IMR-90 (cell line): Measurements from ENCODE around the gene MAGI2. TPM values are rescaled to one million over a fixed set of nuclear protein-coding genes. Genes with fewer than 3 reads are reported as not detected.

ENCODE experiments used
- ATAC-seq: fragments of 200-7000 bp; cut with Tn5 transposase; 2 replicates; pipeline ENCODE4 v1.9.1; 2020; ENCODE audit warnings: low read depth, mild to moderate bottlenecking, moderate library complexity
- BruUV-seq: library from RNA; stranded (reverse); fragments of 400-500 nt; replicated peaks from 2 replicates; lab custom pipeline; 2021; lab: Mats Ljungman, UMichigan
- CTCF ChIA-PET: fragments of 300-600 bp; formaldehyde crosslinking; extraction: SDS; loops from one replicate; lab custom pipeline; 2021; ENCODE audit warnings: antibody characterized with exemption; lab: Yijun Ruan, JAX
- POLR2A ChIA-PET: fragments of 300-600 bp; sonication (Branson Sonifier 250); formaldehyde crosslinking; loops from one replicate; lab custom pipeline; 2022; ENCODE audit warnings: antibody characterized with exemption; ENCODE audit not compliant: unreplicated experiment; lab: Charles Lee
- DNase-seq: peaks from one replicate; pipeline ENCODE4 v3.0.0; 2013
- H2AFZ ChIP-seq: replicated peaks from 2 replicates; pipeline ENCODE3; 2013; ENCODE audit warnings: low read length, mild to moderate bottlenecking; ENCODE audit not compliant: poor library complexity
- H2AK5ac ChIP-seq: 2 replicates; pipeline ENCODE4 v1.6.1; 2013; ENCODE audit warnings: low read depth, low read length, inconsistent platforms
- H2AK9ac ChIP-seq: replicated peaks from 2 replicates; pipeline ENCODE3; 2013; ENCODE audit warnings: mild to moderate bottlenecking, low read depth, low read length, moderate library complexity; ENCODE audit not compliant: poor library complexity
- H2BK120ac ChIP-seq: 2 replicates; pipeline ENCODE4 v1.6.1; 2013; ENCODE audit warnings: low read depth, low read length, inconsistent platforms
- H2BK15ac ChIP-seq: 3 replicates; pipeline ENCODE4 v1.6.1; 2013; ENCODE audit warnings: low read depth, low read length, inconsistent platforms
- H2BK20ac ChIP-seq: 2 replicates; pipeline ENCODE4 v1.6.1; 2013; ENCODE audit warnings: low read depth, mild to moderate bottlenecking, inconsistent platforms, low read length, moderate library complexity
- H2BK5ac ChIP-seq: 2 replicates; pipeline ENCODE4 v1.6.1; 2013; ENCODE audit warnings: mild to moderate bottlenecking, low read depth, low read length, inconsistent platforms; ENCODE audit not compliant: poor library complexity, severe bottlenecking
- H3K14ac ChIP-seq: replicated peaks from 2 replicates; pipeline ENCODE4 v1.6.1; 2013; ENCODE audit warnings: low read depth, low read length, inconsistent platforms
- H3K18ac ChIP-seq: 2 replicates; pipeline ENCODE4 v1.6.1; 2013; ENCODE audit warnings: low read depth, low read length, control low read depth
- H3K23ac ChIP-seq: 2 replicates; pipeline ENCODE4 v1.6.1; 2013; ENCODE audit warnings: low read depth, low read length, inconsistent platforms
- H3K27ac ChIP-seq: 2 replicates; pipeline ENCODE4 v1.5.1; 2013; ENCODE audit warnings: mild to moderate bottlenecking, control low read depth, low read length; ENCODE audit not compliant: insufficient read depth
- H3K27me3 ChIP-seq: 2 replicates; pipeline ENCODE4 v1.6.1; 2013; ENCODE audit warnings: low read length; ENCODE audit not compliant: control insufficient read depth, insufficient read depth
- H3K36me3 ChIP-seq: 2 replicates; pipeline ENCODE4 v1.6.1; 2013; ENCODE audit warnings: low read length, mixed read lengths; ENCODE audit not compliant: control insufficient read depth, insufficient read depth
- H3K4ac ChIP-seq: 2 replicates; pipeline ENCODE4 v1.6.1; 2013; ENCODE audit warnings: low read depth, low read length, inconsistent platforms
- H3K4me1 ChIP-seq: 2 replicates; pipeline ENCODE4 v1.6.1; 2013; ENCODE audit warnings: low read length, mixed read lengths; ENCODE audit not compliant: control insufficient read depth, insufficient read depth
- H3K4me2 ChIP-seq: 2 replicates; pipeline ENCODE4 v1.6.1; 2013; ENCODE audit warnings: low read depth, mild to moderate bottlenecking, control low read depth, low read length, moderate library complexity
- H3K4me3 ChIP-seq: 2 replicates; pipeline ENCODE4 v1.5.1; 2013; ENCODE audit warnings: low read depth, mild to moderate bottlenecking, control low read depth, low read length, moderate library complexity; ENCODE audit not compliant: insufficient read depth
- H3K56ac ChIP-seq: 2 replicates; pipeline ENCODE4 v1.6.1; 2013; ENCODE audit warnings: low read length, inconsistent platforms; ENCODE audit not compliant: insufficient read depth; ENCODE audit errors: extremely low read depth
- H3K79me1 ChIP-seq, 2 experiments: 2 replicates each; pipeline ENCODE4 v1.6.1; 2013; ENCODE audit warnings: low read length in 2 of 2, inconsistent platforms in 1 of 2, low read depth in 1 of 2
- H3K9ac ChIP-seq: 2 replicates; pipeline ENCODE4 v1.6.1; 2013; ENCODE audit warnings: low read depth, low read length, control low read depth
- H3K9me1 ChIP-seq: 2 replicates; pipeline ENCODE4 v1.6.1; 2013; ENCODE audit warnings: low read length, inconsistent platforms; ENCODE audit not compliant: insufficient read depth
- H3K9me3 ChIP-seq: 2 replicates; pipeline ENCODE4 v1.6.1; 2013; ENCODE audit warnings: low read length; ENCODE audit not compliant: control insufficient read depth, insufficient read depth
- H4K20me1 ChIP-seq: 2 replicates; pipeline ENCODE4 v1.6.1; 2013; ENCODE audit warnings: low read length, inconsistent platforms; ENCODE audit not compliant: insufficient read depth
- H4K5ac ChIP-seq: 2 replicates; pipeline ENCODE4 v1.6.1; 2013; ENCODE audit warnings: mild to moderate bottlenecking, low read depth, low read length, control low read depth
- H4K8ac ChIP-seq, 2 experiments: 2 replicates each; pipeline ENCODE4 v1.6.1; 2013; ENCODE audit warnings: low read depth in 2 of 2, low read length in 2 of 2, control low read depth in 1 of 2, inconsistent platforms in 1 of 2
- H4K91ac ChIP-seq: 2 replicates; pipeline ENCODE4 v1.6.1; 2013; ENCODE audit warnings: low read depth, low read length, inconsistent platforms; ENCODE audit not compliant: insufficient read depth
- BHLHE40 ChIP-seq: fragments of 150-350 bp; IDR thresholded peaks from 2 replicates; pipeline ENCODE4 v1.6.1; 2016; ENCODE audit warnings: mild to moderate bottlenecking, low read depth, low read length
- CEBPB ChIP-seq: IDR thresholded peaks from 2 replicates; pipeline ENCODE4 v1.6.1; 2012; ENCODE audit warnings: low read depth, low read length, improper control_type of control experiment
- CHD1 ChIP-seq: IDR thresholded peaks from 2 replicates; pipeline ENCODE4 v1.6.1; 2012; ENCODE audit warnings: low read depth, low read length, improper control_type of control experiment
- CTCF ChIP-seq: conservative IDR thresholded peaks from 2 replicates; pipeline ENCODE4 v1.5.1; 2012; ENCODE audit warnings: mild to moderate bottlenecking, low read depth, low read length, improper control_type of control experiment
- ELK1 ChIP-seq: fragments of 150-350 bp; IDR thresholded peaks from 2 replicates; pipeline ENCODE4 v1.6.1; 2016; ENCODE audit warnings: low read depth, mild to moderate bottlenecking, low read length, moderate library complexity, borderline replicate concordance
- FOS ChIP-seq: fragments of 150-350 bp; IDR thresholded peaks from 2 replicates; pipeline ENCODE4 v1.6.1; 2016; ENCODE audit warnings: low read depth, low read length
- MAFK ChIP-seq: IDR thresholded peaks from 2 replicates; pipeline ENCODE4 v1.6.1; 2012; ENCODE audit warnings: low read depth, low read length, improper control_type of control experiment
- MAZ ChIP-seq: IDR thresholded peaks from 2 replicates; pipeline ENCODE4 v1.6.1; 2012; ENCODE audit warnings: low read depth, mild to moderate bottlenecking, low read length, improper control_type of control experiment, moderate library complexity, borderline replicate concordance
- MXI1 ChIP-seq: IDR thresholded peaks from 2 replicates; pipeline ENCODE4 v1.6.1; 2012; ENCODE audit warnings: low read depth, mild to moderate bottlenecking, low read length, moderate library complexity, borderline replicate concordance
- NFE2L2 ChIP-seq: fragments of 150-350 bp; IDR thresholded peaks from 2 replicates; pipeline ENCODE4 v1.6.1; 2016; ENCODE audit warnings: low read depth, mild to moderate bottlenecking, low read length
- POLR2A ChIP-seq: IDR thresholded peaks from 2 replicates; pipeline ENCODE4 v1.6.1; 2012; ENCODE audit warnings: mild to moderate bottlenecking, low read depth, low read length
- RAD21 ChIP-seq: IDR thresholded peaks from 2 replicates; pipeline ENCODE4 v1.6.1; 2012; ENCODE audit warnings: low read length, improper control_type of control experiment
- RCOR1 ChIP-seq: IDR thresholded peaks from 2 replicates; pipeline ENCODE4 v1.6.1; 2012; ENCODE audit warnings: mild to moderate bottlenecking, low read length, improper control_type of control experiment; ENCODE audit not compliant: insufficient replicate concordance
- RFX5 ChIP-seq: IDR thresholded peaks from 2 replicates; pipeline ENCODE4 v1.8.0; 2012; ENCODE audit warnings: low read depth, mild to moderate bottlenecking, low read length, moderate library complexity
- SMC3 ChIP-seq: fragments of 150-350 bp; IDR thresholded peaks from 2 replicates; pipeline ENCODE4 v1.6.1; 2016; ENCODE audit warnings: low read depth, mild to moderate bottlenecking, antibody characterized with exemption, low read length, moderate library complexity
- USF2 ChIP-seq: fragments of 150-350 bp; IDR thresholded peaks from 2 replicates; pipeline ENCODE4 v1.6.1; 2017; ENCODE audit warnings: mild to moderate bottlenecking, antibody characterized with exemption, low read length, low read depth
- WGBS, 2 experiments: methylation state at CpG; one replicate each; pipeline versions ENCODE4 v1.1.5 to v1.1.7; 2013; ENCODE audit warnings: missing lambda C conversion rate in 2 of 2; ENCODE audit not compliant: insufficient read length in 1 of 2; ENCODE audit errors: extremely low coverage in 2 of 2; 5-methylcytosine and 5-hydroxymethylcytosine counted together
- dilution Hi-C: fragments of 300-500 bp; cut with HindIII; formaldehyde crosslinking; loops from one replicate; pipeline ENCODE4 v1.14.3; 2018; ENCODE audit warnings: low sequenced_read_pairs; ENCODE audit not compliant: unreplicated experiment
- in situ Hi-C: fragments of 300-500 bp; cut with MboI; formaldehyde crosslinking; loops from 3 replicates; pipeline ENCODE4 v1.14.3; 2019; ENCODE audit warnings: low sequenced_read_pairs, inconsistent platforms, mixed read lengths
- intact Hi-C: fragments of 100-400 bp; cut with micrococcal nuclease; formaldehyde crosslinking; loops from 2 replicates; pipeline ENCODE4 v1.10.0; 2022
- polyA plus RNA-seq, 3 experiments: library from polyadenylated mRNA; depleted of rRNA; stranded (reverse); fragments of >200 nt; gene quantifications; 2 replicates each; pipeline ENCODE4 v1.2.3, GENCODE V29; 2012; ENCODE audit warnings: low replicate concordance in 1 of 3
- total RNA-seq: library from RNA; depleted of rRNA; stranded (reverse); fragments of >200 nt; gene quantifications from 2 replicates; pipeline ENCODE4 v1.2.3, GENCODE V29; 2012

Gene MAGI2
- total and polyA plus RNA-seq, 2 of the 4 experiments (the other 2 are of a cell fraction), result 2.5 to 17.9 TPM

DNA sequence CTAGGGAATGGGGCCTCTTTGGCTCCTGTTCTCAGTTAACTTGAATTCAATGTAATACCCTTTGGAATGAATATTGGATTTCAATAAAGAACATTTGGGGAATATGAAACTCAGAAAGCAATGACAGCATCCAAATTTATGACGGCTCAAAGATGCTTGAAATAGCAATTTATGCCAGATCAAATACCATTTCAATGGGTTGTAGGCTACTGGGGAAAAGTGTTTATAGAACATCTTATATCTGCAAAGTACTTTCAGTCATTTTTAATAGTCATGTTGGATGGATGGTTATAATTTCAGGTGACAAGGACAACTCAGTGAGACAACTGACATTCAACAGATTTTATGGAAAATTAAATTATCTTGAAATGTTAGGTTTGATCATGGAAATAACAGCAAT, 882.2 kb downstream of the MAGI2 start:
- Histone ChIP-seq H4K91ac (no peak overlapping the region), H3K79me1 (no peaks in the 10 kb centered on the region; a peak in 1 of 4 replicates), H3K4me1 (no peaks in the 10 kb centered on the region; the same call in 1 of the 2 replicates), H2AK5ac (no peak overlapping the region), H2BK20ac (no peak overlapping the region), H2BK120ac (no peak overlapping the region), H3K14ac (no peak overlapping the region), H3K9me1 (no peaks in the 10 kb centered on the region), H3K18ac (no peak overlapping the region), H3K56ac (no peak overlapping the region), H3K4me2 (no peak overlapping the region), H2AFZ (no peak overlapping the region), H3K4ac (no peak overlapping the region), H3K9ac (no peak overlapping the region), H3K27me3 (no peaks in the 10 kb centered on the region), H3K4me3 (no peak overlapping the region), H2BK5ac (no peak overlapping the region), H4K20me1 (no peaks in the 10 kb centered on the region), H2BK15ac (no peak overlapping the region), H3K9me3 (no peaks in the 10 kb centered on the region), H4K8ac (no peak overlapping the region), H3K23ac (no peak overlapping the region), H2AK9ac (no peak overlapping the region), H4K5ac (no peak overlapping the region), H3K27ac (no peak overlapping the region), H3K36me3 (no peaks in the 10 kb centered on the region)
- no TSS peak for BruUV-seq
- ATAC-seq, result no peak
- CTCF ChIA-PET, result no interaction called here
- intact Hi-C loops (no loop called here), in situ Hi-C loops (no loop called here), dilution Hi-C loops (no loop called here)
- TF ChIP-seq MXI1 (no peak), ELK1 (no peak), RCOR1 (no peak), MAZ (no peak), RAD21 (no peak), NFE2L2 (no peak), CTCF (no peak), POLR2A (no peak), CHD1 (no peak), RFX5 (no peak), USF2 (no peak), CEBPB (no peak), MAFK (no peak), SMC3 (no peak), FOS (no peak), BHLHE40 (no peak)
- no peak for DNase-seq
- POLR2A ChIA-PET, result no interaction called here
- no CpG with 5 or more reads among the region's 1 CpG for WGBS, 2 experiments
